ENCODE results near the gene KLF9.
"Not testable (repeated sequence)": the region's sequence is repeated elsewhere in the genome, so short reads cannot be mapped to it uniquely, and the experiment has no call there.

The KLF9 gene

DNA sequence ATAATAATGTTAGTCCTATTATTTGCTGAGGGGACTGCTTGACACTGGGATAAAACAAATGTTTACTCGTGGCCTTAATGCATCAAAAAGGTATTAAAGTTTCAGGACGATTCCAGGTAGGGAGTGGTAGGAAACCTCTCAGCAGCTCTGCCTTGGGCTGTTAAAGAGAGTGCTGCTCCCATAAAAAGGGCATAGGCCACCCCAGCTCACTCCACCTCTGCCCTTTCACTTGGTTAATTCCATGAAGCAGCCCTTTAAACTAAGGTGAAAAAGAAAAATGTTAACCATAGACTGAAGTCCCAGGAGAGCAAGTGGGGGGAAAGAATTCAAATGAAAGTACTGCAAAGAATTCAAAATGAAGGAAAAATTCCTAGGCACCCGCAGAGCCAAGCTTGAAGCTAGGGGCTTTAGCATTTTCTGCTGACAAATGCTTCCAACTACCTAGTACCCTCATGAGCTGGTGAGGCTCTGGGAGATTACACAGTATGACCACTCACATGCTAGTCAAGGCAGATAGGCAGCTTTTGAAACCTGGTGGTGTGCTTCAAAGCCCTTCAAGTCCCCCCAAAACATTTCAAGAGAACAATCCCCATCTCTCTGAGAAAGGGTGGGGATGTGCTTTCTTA is 8.5 kb downstream of the KLF9 start:
- DNase-seq (ENCODE audit: low read depth in 2 of 2) = no peak

DNA sequence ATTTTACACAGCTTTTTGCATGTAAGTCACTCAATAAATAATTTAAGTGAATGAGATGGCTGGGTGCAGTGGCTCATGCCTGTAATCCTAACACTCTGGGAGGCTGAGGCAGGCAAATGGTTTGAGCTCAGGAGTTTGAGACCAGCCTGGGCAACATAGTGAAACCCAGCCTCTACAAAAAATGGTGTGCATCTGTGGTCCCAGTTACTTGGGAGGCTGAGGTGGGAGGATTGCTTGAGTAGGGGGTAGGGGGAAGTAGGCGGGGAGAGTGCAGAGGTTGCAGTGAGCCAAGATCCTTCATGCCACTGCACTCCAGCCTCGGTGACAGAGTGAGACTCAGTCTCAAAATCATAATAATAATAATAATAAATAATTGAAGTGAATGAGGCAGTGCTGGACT is 10.2 kb downstream of the KLF9 start:
- DNase-seq (ENCODE audit: low read depth in 2 of 2) = no peak

DNA sequence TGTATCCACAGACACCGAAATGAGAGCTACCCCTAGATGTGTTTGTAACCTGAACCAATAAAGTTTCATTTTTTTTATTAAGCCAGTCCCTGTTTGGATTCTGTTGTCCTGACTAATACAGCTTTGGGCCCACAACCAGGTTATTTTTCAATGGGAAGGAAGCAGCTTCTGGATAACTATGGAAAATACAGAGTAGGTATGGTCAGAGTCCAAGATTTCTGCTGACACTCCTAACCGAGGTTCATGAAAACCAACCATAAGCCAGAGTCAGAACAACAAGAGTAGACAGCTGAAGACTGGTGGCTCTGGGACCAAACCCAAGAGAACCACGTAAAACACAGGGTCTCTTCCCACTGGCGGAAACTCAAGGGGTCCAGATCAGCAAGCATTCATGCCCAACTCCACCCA is 10.8 kb downstream of the KLF9 start:
- DNase-seq (ENCODE audit: low read depth in 2 of 2) = no peak

DNA sequence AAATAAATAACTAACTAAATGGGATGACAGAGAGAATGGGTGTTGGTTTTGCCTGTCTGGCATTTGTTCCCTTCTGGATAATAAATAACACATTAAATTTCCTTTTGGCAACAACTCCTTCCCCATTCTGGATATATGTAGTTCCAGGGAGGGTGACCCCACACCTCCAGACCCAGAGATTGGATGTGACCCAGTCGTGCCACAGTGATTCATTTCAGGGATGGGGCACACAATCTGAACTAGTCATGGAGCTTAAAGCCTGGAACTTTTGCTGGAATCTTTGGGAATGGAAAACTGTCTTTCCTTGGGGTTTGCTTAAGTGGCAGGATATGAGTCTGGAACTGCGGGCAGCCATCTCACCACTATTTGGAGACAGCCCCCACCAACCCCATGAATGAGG is 11.3 kb downstream of the KLF9 start:
- DNase-seq (ENCODE audit: low read depth in 2 of 2) = no peak

DNA sequence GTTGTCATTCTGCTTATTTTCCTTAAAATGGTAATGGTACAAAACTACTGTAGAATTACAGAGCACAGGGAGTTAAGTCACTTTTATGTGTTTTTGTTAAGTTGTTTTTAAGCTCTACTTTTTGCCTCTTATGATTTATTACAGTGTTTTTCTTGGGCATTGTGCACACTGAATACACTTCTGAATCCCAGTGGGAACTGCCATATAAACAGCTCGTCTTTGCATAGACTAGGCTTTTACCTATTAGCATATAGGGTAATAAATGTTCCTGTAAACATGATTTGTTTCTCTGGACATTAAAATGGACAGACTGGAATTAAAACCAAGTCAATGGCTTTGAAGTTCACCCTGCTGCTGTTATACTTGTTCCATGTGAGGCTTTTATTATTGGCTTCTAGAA is 12.2 kb downstream of the KLF9 start:
- no peak for DNase-seq (ENCODE audit: low read depth in 2 of 2)

DNA sequence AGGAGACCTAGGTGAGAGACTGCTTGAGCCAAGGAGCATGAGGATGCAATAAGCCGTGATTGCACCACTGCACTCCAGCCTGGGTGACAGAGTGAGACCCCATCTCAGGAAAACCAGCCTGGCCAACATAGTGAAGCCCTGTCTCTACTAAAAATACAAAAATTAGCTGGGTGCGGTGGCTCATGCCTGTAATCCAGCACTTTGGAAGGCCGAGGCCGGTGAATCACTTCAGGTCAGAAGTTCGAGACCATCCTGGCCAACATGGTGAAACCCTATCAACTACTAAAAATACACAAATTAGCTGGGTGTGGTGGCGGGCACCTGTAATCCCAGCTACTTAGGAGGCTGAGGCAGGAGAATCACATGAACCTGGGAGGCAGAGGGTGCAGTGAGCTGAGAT is 13.2 kb downstream of the KLF9 start:
- DNase-seq (ENCODE audit: low read depth in 2 of 2) = not testable (repeated sequence)

DNA sequence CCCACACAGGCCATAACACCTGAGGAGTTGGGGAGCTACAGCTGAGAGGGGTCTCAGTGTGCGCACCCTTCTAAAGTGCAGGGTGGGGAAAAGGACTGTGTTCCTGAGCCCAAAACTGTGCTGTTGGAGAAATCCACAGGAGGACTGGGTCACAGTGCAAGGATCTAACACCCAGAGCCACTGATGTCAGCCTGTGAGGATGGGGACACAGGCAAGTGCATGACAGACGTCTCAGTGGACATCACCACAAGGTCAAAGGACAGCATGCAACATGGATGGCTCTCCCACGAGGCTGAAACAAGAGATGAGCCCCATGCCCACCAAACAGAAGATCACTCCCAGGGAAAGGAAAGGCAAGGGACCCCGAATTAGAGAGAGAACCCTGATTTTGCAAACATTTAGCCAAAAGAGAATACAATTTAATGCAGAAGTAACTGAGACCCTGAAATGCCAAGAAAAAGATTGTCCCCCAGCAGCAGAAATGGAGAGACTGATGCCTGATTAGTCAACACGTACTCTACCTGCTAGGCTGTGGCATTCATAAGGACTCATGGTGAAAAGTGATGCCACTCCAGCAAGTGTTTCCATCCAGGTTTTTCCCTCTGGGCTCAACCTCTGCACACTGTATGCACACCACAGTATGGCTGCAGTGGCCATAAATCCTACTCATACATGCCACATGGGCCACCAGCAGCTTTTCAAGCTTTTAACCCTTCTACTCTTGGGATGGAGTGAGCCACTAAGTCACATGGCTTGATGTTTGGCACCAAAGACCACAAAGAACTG is 14.2 kb downstream of the KLF9 start:
- DNase-seq (ENCODE audit: low read depth in 2 of 2) = no peak

DNA sequence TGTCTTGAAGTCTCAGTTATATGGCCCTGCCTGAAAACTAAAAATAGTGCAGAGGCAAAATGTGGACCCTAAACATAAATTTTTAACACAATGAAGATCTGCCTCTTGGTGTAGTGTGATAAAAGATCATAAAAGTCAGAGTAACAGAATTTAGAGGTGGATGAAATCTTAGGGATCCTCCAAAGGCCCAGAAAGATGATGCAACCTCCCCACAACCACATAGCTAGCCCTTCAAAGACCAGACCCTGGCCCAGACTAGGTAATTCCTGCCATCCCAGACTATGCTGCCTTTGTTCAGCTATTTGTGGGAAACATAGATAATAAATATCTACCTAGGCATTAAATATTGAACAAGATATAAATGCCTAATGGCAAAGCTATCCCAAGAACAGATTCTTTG is 15.3 kb downstream of the KLF9 start:
- DNase-seq (ENCODE audit: low read depth in 2 of 2) = no peak

DNA sequence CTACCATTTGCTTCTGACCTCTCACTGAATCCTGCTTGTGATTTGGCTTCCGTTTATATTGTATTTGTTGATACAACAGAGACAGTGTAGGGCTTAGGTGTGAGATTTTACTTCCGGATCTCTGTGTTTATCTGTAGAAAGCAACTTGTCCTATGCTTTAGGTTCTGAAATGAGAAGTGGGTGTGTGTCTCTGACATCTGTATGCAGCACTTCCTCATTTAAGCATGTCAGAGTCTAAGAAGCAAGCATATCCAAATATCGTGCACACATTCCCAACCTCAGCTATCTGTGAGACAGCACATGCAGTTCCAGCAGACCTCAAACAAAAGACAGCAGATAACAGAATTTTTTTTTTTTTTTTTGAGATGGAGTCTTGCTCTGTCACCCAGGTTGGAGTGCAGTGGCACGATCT is 16.3 kb downstream of the KLF9 start:
- no peak for DNase-seq (ENCODE audit: low read depth in 2 of 2)

DNA sequence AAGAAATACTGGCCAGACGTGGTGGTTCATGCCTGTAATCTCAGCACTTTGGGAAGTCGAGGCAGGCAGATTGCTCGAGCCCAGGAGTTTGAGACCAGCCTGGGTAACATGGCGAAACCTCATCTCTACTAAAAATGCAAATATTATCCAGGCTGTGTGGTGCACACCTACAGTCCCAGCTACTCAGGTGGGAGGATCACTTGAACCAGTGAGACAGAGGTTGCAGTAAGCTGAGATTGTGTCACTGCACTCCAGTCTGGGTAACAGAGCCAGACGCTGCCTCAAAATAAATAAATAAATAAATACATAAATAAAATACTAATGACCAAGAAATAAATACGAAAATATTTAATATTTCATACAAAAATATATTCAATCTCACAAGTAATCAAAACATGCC is 18.8 kb downstream of the KLF9 start:
- DNase-seq (ENCODE audit: low read depth in 2 of 2) = no peak

DNA sequence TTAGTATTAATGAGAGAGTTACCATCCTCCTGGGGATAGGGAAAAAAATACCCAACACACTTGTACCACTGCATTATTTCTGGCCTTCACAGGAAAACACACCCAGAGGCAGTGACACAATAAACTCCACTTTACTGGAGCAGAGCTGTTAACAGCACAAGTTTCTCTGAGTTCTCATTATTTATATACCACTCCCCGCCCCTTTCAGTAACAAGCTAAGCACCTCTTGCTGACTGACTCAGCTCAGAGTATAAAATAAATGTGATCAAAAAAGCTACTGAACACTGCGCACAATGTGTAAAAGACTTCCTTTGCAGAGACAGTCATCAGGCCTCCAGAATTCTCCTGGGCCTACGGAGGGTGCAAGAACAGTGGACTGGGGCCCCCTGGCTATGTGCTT is 21.6 kb downstream of the KLF9 start:
- DNase-seq (ENCODE audit: low read depth in 2 of 2) = no peak

DNA sequence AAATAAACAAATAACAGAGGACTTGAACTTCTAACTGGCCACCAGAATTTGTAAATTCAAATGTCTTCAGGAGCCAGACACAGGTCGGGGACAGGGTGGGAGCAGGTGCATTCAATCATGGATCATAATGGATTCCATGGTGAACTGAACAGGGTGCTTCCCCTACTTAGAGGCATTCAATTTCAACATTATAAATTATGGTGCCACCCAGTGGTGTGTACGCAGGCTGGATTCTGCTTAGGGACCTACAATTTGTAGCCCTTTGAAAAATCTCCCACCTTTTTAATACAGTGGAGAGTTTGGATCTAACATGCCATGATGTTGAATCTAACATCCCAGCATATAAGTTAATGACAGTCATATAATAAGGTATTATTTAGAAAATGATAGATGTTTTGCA is 22.3 kb downstream of the KLF9 start:
- DNase-seq (ENCODE audit: low read depth in 2 of 2) = no peak

DNA sequence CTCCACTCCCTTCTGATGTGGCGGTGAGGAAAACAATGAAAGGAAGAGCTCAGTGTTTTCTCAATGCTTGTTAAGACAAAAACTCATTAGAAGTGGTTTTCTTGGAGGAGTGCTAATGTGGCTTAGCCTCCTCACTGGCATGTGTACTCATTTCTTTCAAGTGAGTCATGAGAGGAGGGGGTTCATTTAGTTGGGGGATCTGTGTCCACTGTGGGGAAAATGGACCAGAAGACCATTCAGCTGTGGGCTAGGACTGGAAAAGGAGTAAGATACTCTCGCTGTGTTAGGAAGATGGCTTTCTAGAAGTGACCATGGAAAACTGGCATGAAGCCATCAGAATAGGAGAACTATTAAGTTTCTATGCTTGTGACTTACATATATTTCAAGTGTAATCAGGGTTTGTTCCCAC is 23.5 kb downstream of the KLF9 start:
- no peak for DNase-seq (ENCODE audit: low read depth in 2 of 2)

DNA sequence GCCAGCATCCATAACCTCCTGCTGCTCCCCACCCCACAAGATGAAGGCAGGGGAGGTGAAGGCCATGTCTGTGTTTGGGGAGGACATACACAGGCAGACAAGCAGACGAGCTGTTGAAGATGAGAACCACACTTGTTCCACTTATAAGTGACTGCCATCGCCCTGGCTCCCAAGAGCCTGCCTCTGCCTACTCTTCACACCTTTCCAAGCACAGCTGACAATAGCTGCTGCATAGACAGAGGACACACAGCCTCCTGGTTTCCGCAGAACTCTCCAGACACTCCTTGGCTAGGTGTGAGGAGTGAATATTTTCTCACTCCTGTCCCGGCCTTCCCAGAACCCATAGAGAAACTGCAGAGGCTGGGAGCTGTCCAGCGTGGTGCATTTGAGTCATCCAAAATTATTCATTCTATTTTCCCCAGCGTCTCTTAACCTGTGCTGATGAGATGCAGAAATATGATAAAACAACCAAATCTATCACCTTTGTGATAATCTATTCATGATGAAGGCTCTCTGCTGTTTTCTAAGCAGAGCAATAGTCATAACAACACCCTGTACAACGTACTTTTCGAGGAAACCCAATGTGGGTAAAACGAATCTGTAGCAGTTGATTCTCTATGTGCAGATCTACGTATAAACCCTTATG is 24.7 kb downstream of the KLF9 start:
- DNase-seq (ENCODE audit: low read depth in 2 of 2) = no peak

DNA sequence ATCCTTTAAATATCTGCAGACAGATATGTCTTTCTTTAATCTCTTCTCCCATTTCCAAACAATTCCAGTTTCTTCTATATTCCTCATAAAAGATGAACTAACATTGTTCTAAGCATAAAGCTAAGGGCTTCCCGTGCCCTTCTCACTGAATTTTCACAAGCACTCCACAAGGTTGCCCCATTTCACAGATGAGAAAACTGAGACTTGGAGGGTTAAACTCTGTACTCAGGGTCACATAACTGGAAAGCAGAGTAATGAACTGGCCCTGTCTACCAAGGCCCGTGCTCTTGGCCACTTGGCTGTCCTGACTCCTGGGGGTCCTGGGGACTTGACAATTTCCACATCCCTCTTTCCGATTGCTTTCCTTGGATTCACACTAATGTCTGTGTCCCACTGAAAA is 25.3 kb downstream of the KLF9 start:
- DNase-seq (ENCODE audit: low read depth in 2 of 2) = no peak

DNA sequence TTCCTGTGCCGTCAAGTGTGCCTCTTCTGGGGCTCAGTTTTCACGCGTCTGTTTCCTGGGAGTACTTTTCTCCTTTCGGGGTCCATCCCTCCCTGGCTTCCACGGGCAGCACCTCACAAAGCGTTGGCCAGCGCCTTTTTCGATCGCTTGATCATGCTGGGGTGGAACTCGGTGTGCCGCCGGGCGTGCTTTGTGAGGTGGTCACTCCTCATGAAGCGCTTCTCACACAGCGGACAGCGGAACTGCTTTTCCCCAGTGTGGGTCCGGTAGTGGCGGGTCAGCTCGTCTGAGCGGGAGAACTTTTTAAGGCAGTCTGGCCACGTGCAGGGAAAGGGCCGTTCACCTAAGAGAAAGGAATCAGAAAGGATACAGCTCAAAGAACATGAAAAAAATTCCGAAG is 26.8 kb downstream of the KLF9 start:
- DNase-seq (ENCODE audit: low read depth in 2 of 2) = no peak

DNA sequence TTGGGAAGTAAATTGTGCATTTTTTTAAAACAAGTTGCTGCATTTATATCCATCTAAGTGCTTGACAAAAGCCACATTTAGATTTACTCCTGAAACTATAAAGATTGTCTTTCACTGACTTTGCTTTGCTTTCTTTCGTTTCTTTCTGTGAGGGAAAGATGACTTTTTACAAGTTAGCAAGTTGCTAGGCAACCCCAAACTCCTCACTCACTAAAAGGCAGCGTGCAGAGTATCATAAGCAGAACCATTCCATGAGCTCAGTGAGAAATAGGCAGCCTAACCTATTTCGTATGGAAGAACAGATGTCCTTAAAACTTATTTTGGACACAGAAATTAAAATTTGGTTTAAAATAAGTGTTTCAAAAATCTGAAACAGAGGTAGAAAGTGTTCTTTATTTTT is 29.0 kb downstream of the KLF9 start:
- no peak for DNase-seq (ENCODE audit: low read depth in 2 of 2)

DNA sequence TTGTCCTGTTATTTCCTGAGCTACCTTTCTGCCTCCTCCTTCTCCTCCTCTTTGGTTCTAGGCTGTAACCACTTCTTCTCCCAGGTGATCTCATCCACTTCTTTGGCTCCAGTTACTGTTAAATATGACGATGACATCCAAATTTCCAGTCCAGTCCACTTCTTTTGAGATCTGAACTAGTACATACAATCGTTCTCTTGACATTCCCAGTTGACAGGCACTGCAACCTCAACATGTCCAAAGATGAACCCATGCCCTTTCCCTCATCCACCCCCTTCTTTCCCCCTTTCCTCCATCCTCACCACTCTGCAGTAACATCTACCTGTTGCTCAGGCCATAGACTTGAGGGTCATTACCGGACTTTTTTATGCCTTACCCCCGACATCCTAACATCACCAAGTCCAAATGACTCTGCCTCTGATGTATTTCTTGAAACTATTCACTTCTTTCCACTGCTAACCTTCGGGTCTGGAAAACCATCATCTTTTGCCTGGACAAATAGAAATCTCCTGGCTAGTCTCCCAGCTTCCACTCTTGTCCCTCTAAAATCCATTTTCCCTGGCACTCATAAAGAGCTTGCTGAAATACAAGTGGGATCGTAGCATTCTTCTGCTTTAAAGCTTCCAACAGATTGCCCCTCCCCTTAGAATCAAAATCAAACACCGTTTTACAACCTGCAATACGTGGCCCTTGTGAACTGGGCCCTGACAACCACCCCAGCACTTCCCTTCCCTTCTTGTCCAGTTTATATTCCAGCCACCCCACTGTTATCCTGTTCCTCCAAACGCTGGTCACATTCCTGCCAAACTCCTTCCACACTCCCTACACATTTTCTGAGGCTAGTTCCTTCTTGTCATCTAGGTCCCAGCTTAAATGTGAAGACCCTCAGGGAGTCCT is 31.5 kb downstream of the KLF9 start:
- DNase-seq (ENCODE audit: low read depth in 2 of 2) = no peak

DNA sequence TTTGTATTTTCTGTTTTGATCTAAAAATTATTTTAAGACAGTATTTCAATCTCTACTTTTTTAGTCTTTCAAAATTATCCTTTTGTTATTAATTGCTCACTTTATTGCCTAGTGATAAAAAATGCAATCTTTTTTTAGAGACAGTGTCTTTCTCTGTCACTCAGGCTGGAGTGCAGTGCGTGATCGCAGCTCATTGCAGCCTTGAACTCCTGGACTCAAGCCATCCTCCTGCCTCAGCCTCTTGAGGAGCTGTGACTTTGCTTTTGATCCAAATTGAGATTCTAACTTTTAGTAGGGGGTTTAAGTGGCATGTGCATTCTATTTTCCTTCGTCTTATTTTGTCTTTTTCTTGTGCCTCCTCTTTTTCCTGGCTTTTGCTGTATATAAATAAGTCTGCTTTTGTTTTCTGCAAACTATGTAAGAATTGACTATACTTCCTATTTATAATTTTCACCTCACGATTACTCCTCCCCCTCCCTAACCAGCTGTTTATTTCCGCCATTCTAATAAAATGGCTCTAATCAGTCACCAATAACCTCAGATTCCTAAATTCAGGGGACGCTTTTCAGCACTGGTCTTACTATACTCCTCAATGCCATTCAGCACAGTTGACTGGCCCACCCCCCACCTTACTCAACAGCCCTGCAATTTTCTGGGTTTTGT is 32.3 kb downstream of the KLF9 start:
- DNase-seq (ENCODE audit: low read depth in 2 of 2) = no peak

DNA sequence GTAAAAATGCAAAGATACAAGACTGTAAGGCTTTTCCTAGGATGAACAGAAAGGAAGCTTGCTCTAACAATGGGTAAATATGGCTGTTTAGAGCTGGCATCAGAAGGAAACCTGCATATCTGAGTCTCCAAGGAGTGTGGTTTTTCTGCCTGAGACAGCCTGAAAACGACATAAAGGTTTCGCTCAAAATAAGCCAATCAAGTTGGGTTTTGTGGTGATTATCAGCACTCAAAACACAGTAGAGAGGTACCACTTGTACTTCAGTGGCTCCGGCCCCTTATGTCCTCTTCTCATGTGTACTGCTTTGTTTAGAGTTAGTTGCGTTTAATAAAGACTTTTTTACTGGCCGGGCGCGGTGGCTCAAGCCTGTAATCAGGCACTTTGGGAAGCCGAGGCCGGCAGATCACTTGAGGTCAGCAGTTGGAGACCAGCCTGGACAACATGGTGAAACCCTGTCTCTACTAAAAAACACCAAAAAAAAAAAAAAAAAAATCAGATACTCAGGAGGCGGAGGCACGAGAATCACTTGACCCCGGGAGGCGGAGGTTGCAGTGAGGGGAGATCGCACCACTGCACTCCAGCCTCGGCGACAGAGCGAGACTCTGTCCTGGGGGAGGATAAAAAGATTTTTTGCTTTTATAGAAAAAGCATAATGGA is 39.4 kb downstream of the KLF9 start:
- no peak for DNase-seq (ENCODE audit: low read depth in 2 of 2)

DNA sequence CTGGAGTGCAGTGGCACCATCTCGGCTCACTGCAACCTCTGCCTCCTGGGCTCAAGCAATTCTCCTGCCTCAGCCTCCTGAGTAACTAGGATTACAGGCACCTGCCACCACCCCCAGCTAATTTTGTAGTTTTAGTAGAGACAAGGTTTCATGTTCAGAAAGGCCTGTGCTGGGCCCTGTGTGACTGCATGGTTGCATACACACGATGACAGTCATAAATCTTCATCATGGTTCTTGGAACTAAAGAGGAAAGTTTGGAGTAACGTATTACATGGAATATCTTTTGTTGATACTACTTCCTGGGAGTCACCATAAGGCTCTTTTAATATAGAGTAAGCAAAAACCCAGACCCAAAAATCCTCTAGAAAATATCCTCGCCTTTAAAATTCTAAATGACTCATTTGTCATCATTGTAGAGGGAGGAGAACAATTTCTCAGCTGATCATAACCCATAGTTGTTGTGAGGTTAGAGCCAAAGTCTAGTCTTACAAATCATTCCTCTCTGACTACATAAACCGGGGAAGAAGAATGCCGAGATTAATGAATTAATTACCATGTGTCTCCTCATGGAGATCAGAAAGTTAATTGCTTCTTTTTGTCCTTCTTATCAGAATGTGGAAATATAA is 47.0 kb downstream of the KLF9 start:
- no peak for DNase-seq (ENCODE audit: low read depth in 2 of 2)

Measured in stimulated activated CD8-positive, alpha-beta memory T cell treated with anti-CD3 and anti-CD28 coated beads, Interleukin-7, amount 100 ng/mL, for 4 hours (primary cell).